GM12878 (cell line): ENCODE results near the gene WAS. TPM values are rescaled to one million over a fixed set of nuclear protein-coding genes. Genes with fewer than 3 reads are reported as not detected.
"Not testable (repeated sequence)": the region's sequence is repeated elsewhere in the genome, so short reads cannot be mapped to it uniquely, and the experiment has no call there.

ENCODE experiments used
- ATAC-seq: fragments of 200-7000 bp; cut with Tn5 transposase; 3 replicates; pipeline ENCODE4 v1.9.1; 2020; ENCODE audit warnings: mild to moderate bottlenecking, moderate library complexity
- BruUV-seq: library from RNA; stranded (reverse); fragments of 400-500 nt; replicated peaks from 2 replicates; lab custom pipeline; 2021; lab: Mats Ljungman, UMichigan
- CTCF ChIA-PET: fragments of 300-600 bp; sonication (Branson Sonifier 250); formaldehyde crosslinking; extraction: SDS; loops from one replicate; lab custom pipeline; 2021; ENCODE audit warnings: inconsistent platforms; lab: Yijun Ruan, JAX
- POLR2A ChIA-PET: fragments of 350-600 bp; formaldehyde crosslinking; extraction: SDS; loops from one replicate; lab custom pipeline; 2021; ENCODE audit warnings: inconsistent platforms; lab: Charles Lee
- RAD21 ChIA-PET: fragments of 300-600 bp; sonication (Branson Sonifier 250); formaldehyde crosslinking; loops from one replicate; lab custom pipeline; 2023; ENCODE audit warnings: antibody characterized with exemption; ENCODE audit not compliant: unreplicated experiment; lab: Charles Lee
- SMC1A ChIA-PET: fragments of 300-600 bp; sonication (Branson Sonifier 250); formaldehyde crosslinking; loops from one replicate; lab custom pipeline; 2023; ENCODE audit not compliant: unreplicated experiment, uncharacterized antibody; lab: Charles Lee
- DNase-seq: peaks from one replicate; pipeline ENCODE4 v3.0.0-alpha.2; 2011; ENCODE audit warnings: low read depth, low spot score
- FAIRE-seq: peaks from 3 replicates; lab custom pipeline; 2011; peaks lifted over from hg19 to GRCh38; lab: Jason Lieb, UNC
- H2AFZ ChIP-seq: 2 replicates; pipeline ENCODE4 v1.6.0; 2011; ENCODE audit warnings: low read depth, low read length, control low read depth; ENCODE audit not compliant: control insufficient read depth
- H3K27ac ChIP-seq: 2 replicates; pipeline ENCODE4 v1.5.1; 2011; ENCODE audit warnings: control low read depth; ENCODE audit not compliant: control insufficient read depth, insufficient read depth
- H3K27me3 ChIP-seq, 2 experiments: replicated peaks in 1 of 2; 2 replicates each; pipeline versions ENCODE4 v1.6.0 to v1.6.1; 2011; ENCODE audit warnings: low read length in 1 of 2; ENCODE audit not compliant: control insufficient read depth in 2 of 2, insufficient read depth in 2 of 2
- H3K36me3 ChIP-seq, 2 experiments: 2 replicates each; pipeline ENCODE4 v1.5.1; 2011; ENCODE audit warnings: low read length in 1 of 2; ENCODE audit not compliant: control insufficient read depth in 2 of 2, insufficient read depth in 2 of 2
- H3K4me1 ChIP-seq: 2 replicates; pipeline ENCODE4 v1.6.1; 2011; ENCODE audit warnings: mild to moderate bottlenecking, low read length, moderate library complexity, mixed read lengths; ENCODE audit not compliant: control insufficient read depth, insufficient read depth
- H3K4me2 ChIP-seq: 2 replicates; pipeline ENCODE4 v1.6.0; 2011; ENCODE audit warnings: control low read depth; ENCODE audit not compliant: control insufficient read depth, insufficient read depth
- H3K4me3 ChIP-seq: fragments of 200-600 bp; sonication (generic); 2 replicates; pipeline ENCODE4 v1.5.1; 2016
- H3K79me2 ChIP-seq: 2 replicates; pipeline ENCODE4 v1.6.0; 2011; ENCODE audit warnings: low read length; ENCODE audit not compliant: control insufficient read depth, insufficient read depth
- H3K9ac ChIP-seq: 2 replicates; pipeline ENCODE4 v1.8.0; 2011; ENCODE audit warnings: low read length, control low read depth, mixed read lengths; ENCODE audit not compliant: control insufficient read depth, insufficient read depth
- H3K9me3 ChIP-seq: replicated peaks from 3 replicates; pipeline ENCODE4 v1.5.1; 2011; ENCODE audit warnings: mild to moderate bottlenecking, low read length; ENCODE audit not compliant: control insufficient read depth, insufficient read depth
- H4K20me1 ChIP-seq: 2 replicates; pipeline ENCODE4 v1.6.0; 2011; ENCODE audit not compliant: control insufficient read depth, insufficient read depth
- CBX5 ChIP-seq: sonication (generic); IDR thresholded peaks from 2 replicates; pipeline ENCODE4 v1.6.1; 2016; ENCODE audit warnings: low read depth, moderate library complexity, mild to moderate bottlenecking, inconsistent platforms
- CHD1 ChIP-seq: IDR thresholded peaks from 2 replicates; pipeline ENCODE4 v1.6.1; 2012; ENCODE audit warnings: low read depth, low read length, improper control_type of control experiment
- EZH2 ChIP-seq: IDR thresholded peaks from 2 replicates; pipeline ENCODE4 v1.6.1; 2012; ENCODE audit warnings: low read depth, mild to moderate bottlenecking, control low read depth, inconsistent platforms, low read length, borderline replicate concordance; ENCODE audit not compliant: control insufficient read depth
- LARP7 ChIP-seq: fragments of 450-650 bp; IDR thresholded peaks from 2 replicates; pipeline ENCODE4 v1.6.1; 2017; ENCODE audit warnings: mild to moderate bottlenecking
- MTA2 ChIP-seq: fragments of 450-650 bp; IDR thresholded peaks from 2 replicates; pipeline ENCODE4 v1.6.1; 2016; ENCODE audit warnings: low read depth, mild to moderate bottlenecking, moderate library complexity
- POLR2AphosphoS5 ChIP-seq: IDR thresholded peaks from 2 replicates; pipeline ENCODE4 v1.6.1; 2011; ENCODE audit warnings: mild to moderate bottlenecking, low read length, inconsistent platforms
- SPI1 ChIP-seq: IDR thresholded peaks from 2 replicates; pipeline ENCODE4 v1.6.1; 2011; ENCODE audit warnings: low read depth, mild to moderate bottlenecking, low read length, moderate library complexity, borderline replicate concordance; ENCODE audit not compliant: insufficient read depth
- ZBTB33 ChIP-seq: fragments of 450-650 bp; IDR thresholded peaks from 2 replicates; pipeline ENCODE4 v1.6.1; 2017; ENCODE audit warnings: mild to moderate bottlenecking
- WGBS: methylation state at CpG from one replicate; pipeline ENCODE4 v1.1.6; 2016; ENCODE audit warnings: low lambda C conversion rate; ENCODE audit not compliant: insufficient replicate concordance, insufficient coverage; ENCODE audit errors: missing lambda C conversion rate; 5-methylcytosine and 5-hydroxymethylcytosine counted together
- in situ Hi-C: fragments of 300-500 bp; cut with MboI; formaldehyde crosslinking; loops from 9 replicates; pipeline ENCODE4 v1.14.3; 2018; ENCODE audit warnings: mixed read lengths
- intact Hi-C: fragments of 100-400 bp; cut with micrococcal nuclease; formaldehyde crosslinking; loops from one replicate; pipeline ENCODE4 v1.14.2; 2022; ENCODE audit not compliant: unreplicated experiment
- polyA plus RNA-seq, 11 experiments: library from polyadenylated mRNA; depleted of rRNA in 4 of 11; unstranded in 6 of 11; stranded (reverse) in 5 of 11; fragments of >200 nt; fragmentation: Nextera tagmentation in 4 of 11; fragmentation: Illumina TruSeq in 1 of 11; extraction: Ambion mirVana in 4 of 11; extraction: Trizol in 1 of 11; gene quantifications; 1 replicate in 1 of 11; 2 replicates in 10 of 11; pipeline versions ENCODE4 v1.2.1 to v1.2.3, GENCODE V29; 2011 to 2016; ENCODE audit warnings: inconsistent platforms in 2 of 11, missing spikeins in 2 of 11, low read depth in 1 of 11
- total RNA-seq, 4 experiments: library from RNA; depleted of rRNA in 3 of 4; stranded (reverse); fragments of >200 nt in 3 of 4; fragmentation: Illumina TruSeq in 1 of 4; extraction: Trizol in 1 of 4; gene quantifications; 2 replicates each; pipeline versions ENCODE4 v1.2.1 to v1.2.3, GENCODE V29; 2013 to 2021
- TF ChIP-seq, protein P1 (sequence below): fragments of 450-650 bp; IDR thresholded peaks from 2 replicates; pipeline ENCODE4 v1.6.1; 2014; ENCODE audit warnings: mild to moderate bottlenecking

WAS gene
- total and polyA plus RNA-seq, 10 of the 15 experiments (the other 5 are each of a cell fraction or from before 2014, with no cell fraction given), result 1.6 to 84.7 (median 23.0) TPM

DNA sequence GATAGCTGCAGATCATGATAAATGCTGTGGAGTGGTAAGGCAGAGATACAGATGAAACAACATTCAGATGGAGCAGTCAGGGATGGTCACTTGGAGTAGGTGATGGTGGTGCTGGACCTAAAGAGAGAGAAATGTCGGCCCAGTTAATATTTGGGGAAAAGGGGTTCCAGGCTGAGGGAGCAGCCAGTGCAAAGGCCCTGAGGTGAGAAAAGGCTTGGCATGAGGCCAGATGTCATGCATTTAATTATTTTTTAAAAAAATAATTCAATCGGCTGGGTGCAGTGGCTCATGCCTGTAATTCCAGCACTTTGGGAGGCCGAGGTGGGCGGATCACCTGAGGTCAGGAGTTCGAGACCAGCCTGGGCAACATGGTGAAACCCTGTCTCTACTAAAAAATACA, 8.1 kb downstream of the WAS start:
- BruUV-seq, H3K4me1 ChIP-seq, H3K27me3 ChIP-seq, intact Hi-C loops, H3K27ac ChIP-seq, H3K4me3 ChIP-seq, H4K20me1 ChIP-seq, H3K9me3 ChIP-seq, RAD21 ChIA-PET, H3K36me3 ChIP-seq, ATAC-seq, in situ Hi-C loops, CTCF ChIA-PET, POLR2A ChIA-PET, DNase-seq, H3K9ac ChIP-seq, H3K4me2 ChIP-seq, FAIRE-seq, H2AFZ ChIP-seq, H3K79me2 ChIP-seq: not testable (repeated sequence)
- SMC1A ChIA-PET, result interaction anchor here (1.1 kb wide), 1 partner anchor 8 kb away, joined by 3 read pairs; the partner anchor contains the start of gene WAS
- WGBS, result 61% methylated on average over 5 of the region's 5 CpGs

- intact Hi-C loops (loop anchor here (5.0 kb wide), 2 partner anchors 107 to 217 kb away; partner anchors contain the start of genes HDAC6 and SLC35A2), in situ Hi-C loops (no loop called here)
- DNase-seq, result no peak
- no peak overlapping the region for H3K4me2 ChIP-seq
- no TSS peak for BruUV-seq
- ChIA-PET SMC1A (interaction anchor here (1.4 kb wide), 1 partner anchor 47 kb away, joined by 5 read pairs; no protein-coding TSS in a partner anchor), POLR2A (interaction anchor here (1.2 to 2.0 kb wide), 5 partner anchors 11 to 242 kb away, joined by 3 to 9 read pairs (median 5); partner anchors contain the start of gene WAS), RAD21 (interaction anchor here (1.6 kb wide), 1 partner anchor 11 kb away, joined by 3 read pairs; the partner anchor contains the start of gene WAS), CTCF (no interaction called here)
- no peak overlapping the region for H3K4me3 ChIP-seq
- no peak for ATAC-seq
- H2AFZ ChIP-seq, result no peak overlapping the region; the same call in 1 of the 2 replicates
- H3K9ac ChIP-seq, result no peak overlapping the region
- H3K79me2 ChIP-seq, result peaks cover 14% of the 10 kb centered on the region
- no peaks in the 10 kb centered on the region; the same call in 2 of the 3 replicates for H3K9me3 ChIP-seq
- TF ChIP-seq ZBTB33, result no peak
- TF ChIP-seq MTA2, result no peak
- TF ChIP-seq, protein P1, sequence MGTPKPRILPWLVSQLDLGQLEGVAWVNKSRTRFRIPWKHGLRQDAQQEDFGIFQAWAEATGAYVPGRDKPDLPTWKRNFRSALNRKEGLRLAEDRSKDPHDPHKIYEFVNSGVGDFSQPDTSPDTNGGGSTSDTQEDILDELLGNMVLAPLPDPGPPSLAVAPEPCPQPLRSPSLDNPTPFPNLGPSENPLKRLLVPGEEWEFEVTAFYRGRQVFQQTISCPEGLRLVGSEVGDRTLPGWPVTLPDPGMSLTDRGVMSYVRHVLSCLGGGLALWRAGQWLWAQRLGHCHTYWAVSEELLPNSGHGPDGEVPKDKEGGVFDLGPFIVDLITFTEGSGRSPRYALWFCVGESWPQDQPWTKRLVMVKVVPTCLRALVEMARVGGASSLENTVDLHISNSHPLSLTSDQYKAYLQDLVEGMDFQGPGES, result no peak
- TF ChIP-seq LARP7, result no peak
- no peak for TF ChIP-seq EZH2
- TF ChIP-seq CBX5, result no peak
- no peak for TF ChIP-seq POLR2AphosphoS5
- no peak for TF ChIP-seq SPI1
- TF ChIP-seq CHD1, result no peak
- no peaks in the 10 kb centered on the region for H3K27me3 ChIP-seq
- H3K4me1 ChIP-seq, result peaks cover 6% of the 10 kb centered on the region
- H3K36me3 ChIP-seq, result no peaks in the 10 kb centered on the region
- FAIRE-seq, result no peak
- no peak overlapping the region for H3K27ac ChIP-seq
- 52% methylated on average over 15 of the region's 15 CpGs for WGBS
- no peaks in the 10 kb centered on the region for H4K20me1 ChIP-seq
Measured at GRCh38 chrX:48694776-48695533, 11.4 kb downstream of the WAS start.
